Activated CD8-positive, alpha-beta memory T cell treated with anti-CD3 and anti-CD28 coated beads for 36 hours (primary cell): ENCODE data around the gene NAV3. TPM values are rescaled to one million over a fixed set of nuclear protein-coding genes. Genes with fewer than 3 reads are reported as not detected.

ENCODE experiments used
- CTCF ChIA-PET: fragments of 350-600 bp; sonication (Branson Sonifier 250); formaldehyde crosslinking; loops from one replicate; lab custom pipeline; 2021; ENCODE audit warnings: antibody characterized with exemption; lab: Charles Lee
- POLR2A ChIA-PET: fragments of 350-600 bp; sonication (Branson Sonifier 250); formaldehyde crosslinking; loops from one replicate; lab custom pipeline; 2021; ENCODE audit warnings: antibody characterized with exemption; lab: Charles Lee
- total RNA-seq, 2 experiments: library from RNA; stranded (reverse); gene quantifications; one replicate each; pipeline ENCODE4 v1.2.3, GENCODE V29; 2021

NAV3 gene, protein sequence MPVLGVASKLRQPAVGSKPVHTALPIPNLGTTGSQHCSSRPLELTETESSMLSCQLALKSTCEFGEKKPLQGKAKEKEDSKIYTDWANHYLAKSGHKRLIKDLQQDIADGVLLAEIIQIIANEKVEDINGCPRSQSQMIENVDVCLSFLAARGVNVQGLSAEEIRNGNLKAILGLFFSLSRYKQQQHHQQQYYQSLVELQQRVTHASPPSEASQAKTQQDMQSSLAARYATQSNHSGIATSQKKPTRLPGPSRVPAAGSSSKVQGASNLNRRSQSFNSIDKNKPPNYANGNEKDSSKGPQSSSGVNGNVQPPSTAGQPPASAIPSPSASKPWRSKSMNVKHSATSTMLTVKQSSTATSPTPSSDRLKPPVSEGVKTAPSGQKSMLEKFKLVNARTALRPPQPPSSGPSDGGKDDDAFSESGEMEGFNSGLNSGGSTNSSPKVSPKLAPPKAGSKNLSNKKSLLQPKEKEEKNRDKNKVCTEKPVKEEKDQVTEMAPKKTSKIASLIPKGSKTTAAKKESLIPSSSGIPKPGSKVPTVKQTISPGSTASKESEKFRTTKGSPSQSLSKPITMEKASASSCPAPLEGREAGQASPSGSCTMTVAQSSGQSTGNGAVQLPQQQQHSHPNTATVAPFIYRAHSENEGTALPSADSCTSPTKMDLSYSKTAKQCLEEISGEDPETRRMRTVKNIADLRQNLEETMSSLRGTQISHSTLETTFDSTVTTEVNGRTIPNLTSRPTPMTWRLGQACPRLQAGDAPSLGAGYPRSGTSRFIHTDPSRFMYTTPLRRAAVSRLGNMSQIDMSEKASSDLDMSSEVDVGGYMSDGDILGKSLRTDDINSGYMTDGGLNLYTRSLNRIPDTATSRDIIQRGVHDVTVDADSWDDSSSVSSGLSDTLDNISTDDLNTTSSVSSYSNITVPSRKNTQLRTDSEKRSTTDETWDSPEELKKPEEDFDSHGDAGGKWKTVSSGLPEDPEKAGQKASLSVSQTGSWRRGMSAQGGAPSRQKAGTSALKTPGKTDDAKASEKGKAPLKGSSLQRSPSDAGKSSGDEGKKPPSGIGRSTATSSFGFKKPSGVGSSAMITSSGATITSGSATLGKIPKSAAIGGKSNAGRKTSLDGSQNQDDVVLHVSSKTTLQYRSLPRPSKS (N-terminal part only)
- not detected for total RNA-seq

- ChIA-PET POLR2A (no interaction called here), CTCF (no interaction called here)
These were observed at the start of gene NAV3 for GRCh38 chr12:77830583-77831351. Gene NAV3, plus strand, starts transcription at chr12:77830894. Its CDS starts 568 bp downstream, at chr12:77831462.

- ChIA-PET CTCF (no interaction called here), POLR2A (no interaction called here)
These were observed 48.7 kb upstream of the NAV3 start for GRCh38 chr12:77782034-77782433.

GRCh38 chr12:77782766-77783165 is 47.9 kb upstream of the NAV3 start:
- POLR2A ChIA-PET, result no interaction called here
- CTCF ChIA-PET, result no interaction called here

DNA sequence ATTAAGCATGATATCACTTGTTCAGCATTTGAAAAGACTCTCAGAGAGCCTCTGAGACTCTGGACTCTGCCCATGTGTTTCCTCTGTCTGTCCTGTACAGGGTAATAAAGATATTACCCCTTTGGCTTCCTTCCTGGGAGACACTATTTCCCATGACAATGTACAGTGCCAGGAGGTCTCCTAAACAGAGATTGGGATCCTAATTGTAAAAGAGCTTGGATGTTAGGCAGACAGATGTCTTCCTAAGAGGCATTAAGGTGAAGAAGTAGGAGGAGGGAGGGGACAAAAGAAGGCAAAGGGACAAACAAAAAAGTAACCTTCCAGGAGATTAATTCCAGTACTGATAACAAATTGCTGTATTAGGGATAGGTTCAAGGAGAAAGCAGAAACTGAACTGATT is 45.5 kb upstream of the NAV3 start:
- ChIA-PET CTCF (no interaction called here), POLR2A (no interaction called here)

DNA sequence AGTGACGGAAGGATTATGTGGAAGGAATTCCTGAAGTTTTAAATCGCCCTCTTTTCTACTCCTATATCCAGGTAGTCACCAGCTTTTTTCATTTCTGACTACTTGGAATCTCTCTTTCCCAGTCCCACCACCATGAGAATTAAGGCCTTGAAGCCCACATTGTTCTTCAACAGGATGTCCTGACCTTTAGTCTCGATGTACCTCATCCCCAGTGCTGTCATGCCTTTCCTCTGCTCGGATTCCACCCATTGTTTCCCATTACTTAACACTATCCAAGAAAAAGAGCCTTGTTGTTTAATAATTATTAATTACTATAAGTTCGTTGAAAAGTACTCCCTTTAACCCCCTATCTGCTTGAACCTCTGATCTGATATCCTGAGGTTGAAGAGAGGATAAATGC is 44.0 kb upstream of the NAV3 start:
- POLR2A ChIA-PET, result no interaction called here
- CTCF ChIA-PET, result no interaction called here

- ChIA-PET POLR2A (no interaction called here), CTCF (no interaction called here)
These were observed 42.2 kb upstream of the NAV3 start for GRCh38 chr12:77788231-77789168.

DNA sequence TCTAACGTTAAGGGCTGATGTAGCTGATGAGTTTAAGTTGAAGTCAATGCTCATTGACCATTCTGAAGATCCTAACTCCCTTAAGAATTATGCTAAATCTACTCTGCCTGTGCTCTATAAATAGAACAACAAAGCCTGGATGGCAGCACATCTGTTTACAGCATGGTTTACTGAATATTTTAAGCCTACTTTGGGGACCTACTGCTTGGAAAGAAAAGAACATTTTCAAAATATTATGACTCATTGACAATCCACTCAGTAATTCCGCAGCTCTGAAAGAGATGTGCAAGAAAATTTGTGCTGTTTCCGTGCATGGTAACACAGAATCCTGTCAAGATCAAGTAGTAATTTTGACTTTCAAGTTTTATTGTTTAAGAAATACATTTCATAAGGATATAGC is 35.0 kb upstream of the NAV3 start:
- ChIA-PET POLR2A (no interaction called here), CTCF (no interaction called here)

- POLR2A ChIA-PET, result no interaction called here
- CTCF ChIA-PET, result no interaction called here
These were observed 33.9 kb upstream of the NAV3 start for GRCh38 chr12:77796775-77797174.

GRCh38 chr12:77800501-77800900 is 30.2 kb upstream of the NAV3 start:
- POLR2A ChIA-PET, result no interaction called here
- CTCF ChIA-PET, result no interaction called here

GRCh38 chr12:77808534-77808933 is 22.2 kb upstream of the NAV3 start:
- CTCF ChIA-PET, result no interaction called here
- POLR2A ChIA-PET, result no interaction called here

DNA sequence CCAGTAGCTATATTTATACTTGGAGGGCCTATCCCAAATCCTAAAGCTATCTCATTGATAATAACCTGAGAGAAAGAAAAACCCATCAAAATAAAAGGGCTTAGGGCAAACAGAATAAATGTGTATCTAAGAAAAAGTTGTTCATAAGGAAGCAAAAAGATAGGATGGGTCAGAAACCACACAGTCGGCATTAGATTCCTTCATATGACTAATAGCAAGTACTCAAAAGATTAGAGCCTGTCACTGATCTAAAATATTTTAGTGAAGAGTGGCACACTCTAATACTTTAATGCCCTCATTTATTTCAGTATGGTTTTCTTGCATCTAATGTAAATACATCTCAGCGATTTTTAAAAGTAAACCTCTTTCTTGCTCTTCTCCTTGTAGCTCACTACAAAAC is 17.1 kb upstream of the NAV3 start:
- ChIA-PET CTCF (no interaction called here), POLR2A (no interaction called here)

GRCh38 chr12:77814386-77814785 is 16.3 kb upstream of the NAV3 start:
- ChIA-PET POLR2A (no interaction called here), CTCF (no interaction called here)

DNA sequence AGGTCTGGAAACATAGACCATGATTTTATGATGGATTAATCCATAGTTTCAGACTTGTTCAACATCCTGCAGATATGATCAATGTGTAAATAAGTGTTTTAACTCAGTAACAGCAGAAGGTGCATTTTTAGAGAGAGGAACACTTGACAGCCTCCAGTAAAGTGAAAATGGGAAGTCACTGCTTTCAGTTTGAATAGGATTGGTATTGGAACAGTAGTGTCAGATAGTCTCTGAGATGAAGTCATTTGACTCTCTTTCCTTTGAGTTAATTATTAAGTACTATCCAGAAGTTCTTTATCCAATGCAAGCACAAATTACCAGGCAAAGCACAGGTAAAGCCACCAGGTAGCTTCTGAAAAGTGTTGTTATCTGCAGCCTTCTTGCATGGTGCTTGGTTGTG is 14.5 kb upstream of the NAV3 start:
- POLR2A ChIA-PET, result no interaction called here
- CTCF ChIA-PET, result no interaction called here

DNA sequence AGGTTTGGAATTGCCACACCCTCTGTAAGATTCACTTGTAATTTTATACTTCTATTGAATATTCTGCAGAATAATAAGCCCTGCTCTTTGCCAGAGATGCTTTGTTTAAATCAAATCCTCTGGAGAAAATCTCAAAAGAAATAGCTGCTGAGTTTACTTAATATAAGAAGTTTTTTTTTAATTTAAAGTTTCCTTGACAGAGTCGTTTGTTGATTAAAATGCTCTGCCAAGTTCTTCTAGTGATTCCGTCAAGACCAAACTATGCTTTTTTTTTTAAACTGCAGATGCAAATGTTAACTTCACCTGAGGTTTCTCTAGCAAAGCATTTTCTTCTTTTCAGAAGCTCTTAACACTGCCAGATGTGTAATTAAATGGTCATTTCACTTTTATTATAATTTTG is 13.4 kb upstream of the NAV3 start:
- CTCF ChIA-PET, result no interaction called here
- POLR2A ChIA-PET, result interaction anchor here (0.8 kb wide), 1 partner anchor 710 kb away, joined by 11 read pairs; no protein-coding TSS in a partner anchor

GRCh38 chr12:77818351-77818750 is 12.3 kb upstream of the NAV3 start:
- POLR2A ChIA-PET, result no interaction called here
- CTCF ChIA-PET, result no interaction called here

DNA sequence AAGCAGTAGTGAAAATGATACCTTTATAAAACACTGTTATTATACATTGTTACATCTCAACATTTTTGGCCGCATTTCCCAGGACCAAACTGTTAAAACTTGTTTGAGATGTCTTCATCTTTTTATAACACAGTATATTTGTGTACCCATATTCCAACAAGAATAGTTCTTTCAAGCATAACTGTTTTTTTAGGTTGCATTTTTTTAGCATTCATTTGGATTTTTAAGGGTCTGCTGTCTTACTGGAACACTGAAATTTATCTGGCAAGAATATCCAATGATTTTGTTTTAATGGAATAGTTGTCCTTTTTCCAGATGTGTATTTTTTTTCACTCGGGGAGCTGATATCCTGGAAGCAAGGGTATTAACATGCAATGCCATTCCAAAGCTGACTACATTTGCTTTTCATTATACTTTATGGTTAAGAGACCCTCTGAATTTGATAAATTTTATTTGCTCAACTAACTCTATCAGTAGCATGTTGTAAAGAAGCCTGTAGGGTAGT is 8.9 kb upstream of the NAV3 start:
- POLR2A ChIA-PET, result no interaction called here
- CTCF ChIA-PET, result no interaction called here

DNA sequence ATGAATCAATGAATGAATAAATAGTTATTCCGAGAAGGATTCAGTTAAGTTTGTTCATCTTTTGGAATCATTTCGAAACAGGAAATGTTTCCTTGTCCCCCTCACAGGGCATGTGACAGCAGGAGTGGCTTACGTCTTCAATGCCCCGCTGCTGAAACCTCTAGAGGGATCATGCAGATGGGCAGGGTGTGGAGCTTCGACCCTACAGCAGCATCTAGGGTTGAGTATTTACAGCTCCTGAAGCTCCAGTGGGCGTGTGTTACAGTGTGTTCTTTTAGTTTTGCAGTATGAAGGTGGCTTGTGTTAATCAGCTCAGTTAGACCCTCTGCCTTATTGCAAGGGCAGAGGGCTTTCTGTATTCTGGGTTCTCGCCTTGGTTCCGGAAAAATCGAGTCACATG is 2.6 kb downstream of the NAV3 start:
- ChIA-PET POLR2A (no interaction called here), CTCF (no interaction called here)

GRCh38 chr12:77834618-77835017 is 3.9 kb downstream of the NAV3 start:
- ChIA-PET POLR2A (no interaction called here), CTCF (no interaction called here)
